Large intestine (tissue), 3 donors: ENCODE measurements around the gene PTPN4. TPM values are rescaled to one million over a fixed set of nuclear protein-coding genes. Genes with fewer than 3 reads are reported as not detected.
"Not testable (repeated sequence)": the region's sequence is repeated elsewhere in the genome, so short reads cannot be mapped to it uniquely, and the experiment has no call there.

Experiments
- DNase-seq, 2 donors: peaks; one replicate each; pipeline versions ENCODE4 v3.0.0 to v3.0.0-alpha.2; 2013
- H3K27ac ChIP-seq: one replicate; pipeline ENCODE4 v1.5.1; 2013; ENCODE audit warnings: low read length
- H3K27me3 ChIP-seq: 2 replicates; pipeline ENCODE4 v1.6.1; 2013; ENCODE audit warnings: low read length; ENCODE audit not compliant: control insufficient read depth, insufficient read depth
- H3K36me3 ChIP-seq: 2 replicates; pipeline ENCODE4 v1.6.1; 2013; ENCODE audit warnings: low read length; ENCODE audit not compliant: control insufficient read depth, insufficient read depth
- H3K4me1 ChIP-seq: one replicate; pipeline ENCODE4 v1.6.1; 2013; ENCODE audit warnings: low read length; ENCODE audit not compliant: control insufficient read depth, insufficient read depth
- H3K4me3 ChIP-seq: one replicate; pipeline ENCODE4 v1.5.1; 2013; ENCODE audit warnings: low read length
- H3K9me3 ChIP-seq: one replicate; pipeline ENCODE4 v1.6.1; 2013; ENCODE audit warnings: mild to moderate bottlenecking, low read depth, low read length, moderate library complexity; ENCODE audit not compliant: control insufficient read depth
- WGBS: methylation state at CpG from one replicate; pipeline ENCODE4 v1.1.5; 2013; ENCODE audit warnings: low lambda C conversion rate; ENCODE audit not compliant: insufficient coverage; 5-methylcytosine and 5-hydroxymethylcytosine counted together
- polyA plus RNA-seq: library from polyadenylated mRNA; unstranded; fragments of 120-200 nt; gene quantifications from one replicate; pipeline ENCODE4 v1.2.1, GENCODE V29; 2013

Gene PTPN4
- polyA plus RNA-seq, 1 donor, result 13.3 TPM

DNA sequence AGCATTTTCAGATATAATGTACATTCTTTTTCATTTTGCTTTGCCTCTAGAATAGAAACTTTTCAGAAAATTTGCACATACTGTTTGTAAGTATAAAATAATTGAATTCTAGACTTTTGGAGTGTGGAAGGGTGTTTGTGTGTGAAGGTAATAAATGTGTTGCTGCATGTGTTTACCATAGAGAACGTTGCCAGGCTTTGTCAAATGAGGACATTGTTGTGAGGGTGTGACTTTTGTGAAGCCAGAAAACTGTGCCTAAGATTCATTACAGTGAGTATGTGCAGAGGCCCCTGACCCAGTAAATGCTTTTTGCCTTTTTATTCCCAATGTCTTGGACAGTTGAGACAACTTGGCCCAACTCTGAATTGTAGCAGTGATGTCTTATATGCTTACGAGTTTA is 222.8 kb downstream of the PTPN4 start:
- H3K4me3 ChIP-seq, result no peak overlapping the region
- H3K4me1 ChIP-seq, result no peaks in the 10 kb centered on the region
- DNase-seq, result peak in 1 of 2 donors; percentile 3
- no CpG with 5 or more reads among the region's 2 CpGs for WGBS
- no peak overlapping the region for H3K27ac ChIP-seq
- no peaks in the 10 kb centered on the region for H3K27me3 ChIP-seq
- H3K36me3 ChIP-seq, result peaks cover 2% of the 10 kb centered on the region
- H3K9me3 ChIP-seq, result no peaks in the 10 kb centered on the region

DNA sequence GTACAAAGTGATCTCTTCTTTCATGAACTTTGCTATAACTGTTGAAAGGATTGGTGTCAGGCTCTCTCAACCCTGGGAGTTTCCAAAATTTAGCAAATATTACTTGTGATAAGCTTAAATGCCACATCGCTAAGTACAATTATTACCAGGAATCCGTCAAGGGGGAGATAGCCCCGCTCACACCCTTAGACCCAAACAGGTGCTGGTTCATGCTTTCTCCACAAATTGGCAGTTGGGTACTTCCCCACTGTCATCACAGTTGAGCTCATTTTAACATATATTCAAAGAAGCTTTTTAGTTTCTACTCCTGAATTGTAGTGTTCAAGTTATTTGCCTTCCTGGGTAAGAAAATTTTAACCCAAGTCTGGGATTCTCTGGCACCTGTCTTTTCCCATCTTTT is 223.4 kb downstream of the PTPN4 start:
- no peaks in the 10 kb centered on the region for H3K27me3 ChIP-seq
- DNase-seq, result peak in 1 of 2 donors; percentile 4
- no peaks in the 10 kb centered on the region for H3K9me3 ChIP-seq
- no peaks in the 10 kb centered on the region for H3K4me1 ChIP-seq
- H3K27ac ChIP-seq, result no peak overlapping the region
- no peaks in the 10 kb centered on the region for H3K36me3 ChIP-seq
- WGBS, result no CpG with 5 or more reads among the region's 3 CpGs
- no peak overlapping the region for H3K4me3 ChIP-seq

DNA sequence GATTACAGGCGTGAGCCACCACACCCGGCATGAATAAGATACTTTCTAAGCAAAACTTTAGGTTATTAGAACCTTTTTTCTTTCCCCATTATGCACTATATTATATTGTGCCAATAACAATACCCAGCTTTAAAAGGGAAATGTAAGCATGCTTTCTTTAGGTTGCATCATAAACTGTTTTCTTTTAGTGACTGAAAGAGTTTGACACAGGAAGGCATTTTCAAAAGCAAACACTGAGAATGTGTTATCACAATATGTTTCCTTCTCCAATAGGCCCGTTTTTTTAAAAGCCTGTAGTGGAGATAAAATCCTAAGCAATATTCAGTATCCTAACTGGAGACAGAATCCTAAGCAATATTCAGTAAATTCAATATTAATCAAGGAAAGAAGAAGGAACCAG is 236.4 kb downstream of the PTPN4 start:
- Histone ChIP-seq H3K4me1 (no peaks in the 10 kb centered on the region), H3K36me3 (no peaks in the 10 kb centered on the region), H3K27me3 (no peaks in the 10 kb centered on the region), H3K4me3 (no peak overlapping the region), H3K9me3 (peaks cover 3% of the 10 kb centered on the region), H3K27ac (no peak overlapping the region)
- no peak for DNase-seq
- 50% methylated on average over 1 of the region's 3 CpGs for WGBS

DNA sequence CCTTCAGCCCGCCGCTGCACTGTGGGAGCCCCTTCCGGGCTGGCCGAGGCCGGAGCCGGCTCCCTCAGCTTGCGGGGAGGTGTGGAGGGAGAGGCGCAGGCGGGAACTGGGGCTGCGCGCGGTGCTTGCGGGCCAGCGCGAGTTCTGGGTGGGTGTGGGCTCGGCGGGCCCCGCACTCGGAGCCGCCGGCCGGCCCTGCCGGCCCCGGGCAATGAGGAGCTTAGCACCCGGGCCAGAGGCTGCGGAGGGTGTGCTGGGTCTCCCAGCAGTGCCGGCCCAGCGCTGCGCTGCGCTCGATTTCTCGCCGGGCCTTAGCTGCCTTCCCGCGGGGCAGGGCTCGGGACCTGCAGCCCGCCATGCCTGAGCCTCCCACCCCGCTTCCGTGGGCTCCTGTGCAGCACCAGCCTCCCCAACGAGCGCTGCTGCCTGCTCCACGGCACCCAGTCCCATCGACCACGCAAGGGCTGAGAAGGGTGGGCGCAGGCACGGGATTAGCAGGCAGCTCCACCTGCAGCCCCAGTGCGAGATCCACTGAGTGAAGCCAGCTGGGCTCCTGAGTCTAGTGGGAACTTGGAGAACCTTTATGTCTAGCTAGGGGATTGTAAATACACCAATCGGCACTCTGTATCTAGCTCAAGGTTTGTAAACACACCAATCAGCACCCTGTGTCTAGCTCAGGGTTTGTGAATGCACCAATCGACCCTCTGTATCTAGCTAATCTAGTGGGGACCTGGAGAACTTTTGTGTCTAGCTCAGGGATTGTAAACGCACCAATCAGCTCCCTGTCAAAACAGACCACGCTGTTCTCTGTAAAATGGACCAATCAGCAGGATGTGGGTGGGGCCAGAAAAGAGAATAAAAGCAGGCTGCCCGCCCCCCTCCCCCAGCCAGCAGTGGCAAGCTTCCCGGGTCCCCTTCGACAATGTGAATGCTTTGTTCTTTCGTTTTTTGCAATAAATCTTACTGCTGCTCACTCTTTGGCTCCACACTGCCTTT is 237.5 kb downstream of the PTPN4 start:
- no CpG with 5 or more reads among the region's 55 CpGs for WGBS
- H3K4me1 ChIP-seq, H3K36me3 ChIP-seq, H3K27me3 ChIP-seq, H3K9me3 ChIP-seq, DNase-seq, H3K4me3 ChIP-seq, H3K27ac ChIP-seq: not testable (repeated sequence)

DNA sequence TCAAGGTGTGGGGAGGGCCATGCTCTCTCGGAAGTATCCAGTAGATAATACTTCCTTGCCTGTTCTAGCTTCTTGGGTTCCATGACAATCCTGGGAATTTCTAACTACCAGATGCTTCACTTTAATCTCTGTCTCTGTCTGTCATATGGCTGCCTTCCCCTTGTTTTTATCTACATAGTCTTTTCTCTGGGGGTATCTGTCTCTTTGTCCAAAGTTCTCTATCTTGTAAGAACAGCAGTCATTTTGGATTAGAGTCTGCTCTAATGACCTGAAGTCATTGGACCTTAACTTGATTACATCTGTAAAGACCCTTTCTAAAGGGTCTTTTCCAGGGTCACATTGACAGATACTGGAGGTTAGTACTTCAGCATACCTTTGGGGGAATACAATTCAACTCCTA is 241.7 kb downstream of the PTPN4 start:
- no peak overlapping the region for H3K27ac ChIP-seq
- H3K4me1 ChIP-seq, result no peaks in the 10 kb centered on the region
- H3K4me3 ChIP-seq, result no peak overlapping the region
- DNase-seq, result no peak
- no CpG with 5 or more reads among the region's 1 CpG for WGBS
- no peaks in the 10 kb centered on the region for H3K27me3 ChIP-seq
- H3K9me3 ChIP-seq, result peaks cover 3% of the 10 kb centered on the region
- no peaks in the 10 kb centered on the region for H3K36me3 ChIP-seq

DNA sequence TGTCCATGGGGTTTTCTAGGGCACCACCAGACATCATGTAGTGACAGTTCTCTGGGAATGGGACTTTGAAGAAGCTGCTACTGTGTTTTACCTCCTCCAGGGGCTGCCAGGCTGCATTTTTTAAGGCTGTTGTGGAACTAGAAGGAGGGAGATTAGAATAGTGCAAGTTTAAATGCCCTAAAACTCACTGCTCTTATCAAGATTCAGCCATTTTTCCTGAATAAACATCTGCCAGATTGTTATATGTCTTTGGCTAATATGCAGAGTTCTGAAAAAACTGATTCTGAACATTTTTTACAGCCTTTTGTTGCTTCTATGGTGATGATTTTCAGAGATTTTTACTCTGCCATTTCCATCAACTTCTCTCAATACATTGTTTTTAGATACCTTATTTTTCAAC is 244.5 kb downstream of the PTPN4 start:
- Histone ChIP-seq H3K27ac (no peak overlapping the region), H3K4me1 (no peaks in the 10 kb centered on the region), H3K36me3 (no peaks in the 10 kb centered on the region), H3K4me3 (no peak overlapping the region), H3K9me3 (no peaks in the 10 kb centered on the region), H3K27me3 (no peaks in the 10 kb centered on the region)
- no peak for DNase-seq

DNA sequence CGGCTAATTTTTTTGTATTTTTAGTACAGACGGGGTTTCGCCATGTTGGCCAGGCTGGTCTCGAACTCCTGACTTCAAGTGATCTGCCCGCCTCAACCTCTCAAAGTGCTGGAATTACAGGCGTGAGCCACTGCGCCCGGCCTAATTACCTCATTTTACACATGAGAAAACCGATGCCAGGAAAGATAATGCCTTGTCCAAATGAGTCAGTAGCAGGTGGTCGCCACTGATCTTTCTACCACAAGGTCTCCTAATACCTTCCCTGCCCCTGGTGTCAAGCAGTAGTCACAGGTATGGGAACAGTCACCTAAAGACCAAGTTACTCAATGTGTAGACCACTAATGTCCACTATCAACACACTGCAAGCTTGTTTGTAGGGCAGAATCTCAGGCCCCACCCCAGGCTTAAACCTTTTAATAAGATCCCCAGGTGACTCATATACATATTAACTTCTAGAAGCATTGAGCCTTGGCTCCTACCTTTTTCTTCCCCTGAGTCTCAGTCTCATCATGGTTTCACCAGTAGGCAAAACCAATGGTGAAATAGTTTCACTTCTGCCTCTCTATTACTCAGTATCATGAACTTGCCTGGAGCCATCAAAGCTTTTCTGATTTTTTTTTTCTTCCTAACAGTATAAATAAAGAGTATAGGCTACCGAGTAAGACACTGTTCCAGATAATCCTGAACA is 246.3 kb downstream of the PTPN4 start:
- 60% methylated on average over 1 of the region's 11 CpGs for WGBS
- DNase-seq, result no peak
- Histone ChIP-seq H3K27me3 (no peaks in the 10 kb centered on the region), H3K36me3 (no peaks in the 10 kb centered on the region), H3K4me1 (no peaks in the 10 kb centered on the region), H3K27ac (no peak overlapping the region), H3K9me3 (no peaks in the 10 kb centered on the region), H3K4me3 (no peak overlapping the region)

DNA sequence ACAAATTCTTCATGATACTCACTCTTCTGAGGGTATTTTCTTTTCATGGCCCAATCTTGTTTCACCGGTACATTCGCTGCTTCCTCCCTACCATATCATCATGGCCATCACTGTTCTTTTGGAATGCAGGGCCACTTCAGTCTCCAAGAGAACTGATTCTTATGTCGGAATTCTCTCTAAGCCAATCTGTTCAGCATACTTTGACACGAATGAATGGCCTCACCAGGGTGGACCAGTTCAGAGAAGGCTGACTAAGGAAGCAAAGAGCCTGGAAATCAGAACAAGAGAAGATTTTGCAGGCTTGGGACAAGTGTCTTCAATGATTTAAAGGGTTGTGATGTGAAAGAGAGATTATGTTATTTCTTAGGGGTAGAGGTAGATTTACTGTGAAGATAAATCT is 248.1 kb downstream of the PTPN4 start:
- Histone ChIP-seq H3K27me3 (no peaks in the 10 kb centered on the region), H3K27ac (no peak overlapping the region), H3K4me1 (no peaks in the 10 kb centered on the region), H3K36me3 (no peaks in the 10 kb centered on the region), H3K4me3 (no peak overlapping the region), H3K9me3 (no peaks in the 10 kb centered on the region)
- WGBS, result 100% methylated on average over 1 of the region's 4 CpGs
- no peak for DNase-seq

DNA sequence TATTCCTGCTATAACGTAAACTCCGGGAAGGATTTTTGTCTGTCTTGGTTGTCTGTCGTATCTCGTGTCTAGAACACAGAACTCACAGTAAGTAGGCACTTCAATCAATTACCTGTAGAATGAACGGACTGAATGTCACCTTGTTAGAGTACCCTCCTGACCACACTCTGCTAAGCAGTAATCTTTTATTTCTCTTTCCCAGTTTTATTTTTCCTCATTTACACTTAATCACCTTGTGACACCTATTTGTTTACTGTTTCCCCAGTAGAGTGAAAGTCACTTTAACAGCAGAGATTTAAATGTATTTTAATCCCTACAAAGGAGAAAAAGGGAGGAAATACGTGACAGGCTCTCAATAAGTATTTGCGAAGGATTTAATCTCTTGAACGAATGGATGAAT is 252.6 kb downstream of the PTPN4 start:
- Histone ChIP-seq H3K9me3 (no peaks in the 10 kb centered on the region), H3K4me3 (peak overlapping the region; percentile 84), H3K27ac (peak overlapping the region; percentile 98), H3K36me3 (no peaks in the 10 kb centered on the region), H3K27me3 (no peaks in the 10 kb centered on the region), H3K4me1 (no peaks in the 10 kb centered on the region)
- no peak for DNase-seq
- 80% methylated on average over 1 of the region's 8 CpGs for WGBS

DNA sequence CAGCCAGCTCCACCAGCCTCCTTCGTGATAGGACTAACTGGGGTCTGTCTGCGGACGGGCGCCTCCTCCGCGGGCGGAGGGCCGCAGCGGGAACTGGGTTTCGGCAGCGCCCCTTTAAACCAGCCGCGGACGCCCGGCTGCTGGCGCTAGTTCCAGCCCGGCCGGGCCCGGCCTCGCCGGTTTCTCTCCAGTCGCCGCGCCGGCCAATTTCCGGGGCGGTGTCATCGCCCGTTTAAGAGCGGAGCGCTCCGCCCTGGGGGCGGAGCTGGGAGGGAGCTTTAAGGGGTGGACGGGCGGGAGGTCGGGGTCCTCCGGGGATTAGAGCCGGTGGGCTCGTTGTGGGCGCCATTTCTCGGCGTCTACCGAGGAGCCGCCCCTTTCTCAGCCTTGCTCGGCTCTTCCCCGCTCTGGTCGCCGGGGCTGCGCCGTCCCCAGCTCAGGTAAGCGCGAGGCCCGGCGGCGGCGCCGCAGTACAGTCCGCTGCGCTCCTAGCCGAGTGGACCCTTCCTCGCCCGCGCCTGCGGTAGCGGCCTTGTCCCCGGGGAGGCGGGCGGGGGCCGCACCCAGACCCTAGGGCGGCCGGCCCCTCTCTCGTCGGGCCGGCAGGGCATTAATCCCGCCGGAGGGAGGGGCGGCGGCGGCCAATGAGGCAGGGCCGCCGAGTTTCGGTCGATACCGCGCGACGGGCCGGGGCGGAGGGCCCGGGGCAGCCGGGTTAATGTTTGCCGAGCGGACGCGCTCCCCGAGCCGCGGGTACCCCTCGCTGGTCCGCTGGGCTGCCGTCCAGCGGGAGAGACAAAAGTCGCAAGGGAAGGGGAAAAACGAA is 253.3 kb downstream of the PTPN4 start, which contains the start of gene EPB41L5:
Gene EPB41L5 (plus strand): TSS at position 307 of the 826 bp plus-strand sequence. CDS start 6,008 bp downstream, outside the sequence.
- H3K4me1 ChIP-seq, result no peaks in the 10 kb centered on the region
- no peaks in the 10 kb centered on the region for H3K36me3 ChIP-seq
- peak; percentile 91 to 98 for DNase-seq
- no CpG with 5 or more reads among the region's 104 CpGs for WGBS
- H3K27me3 ChIP-seq, result no peaks in the 10 kb centered on the region
- peak within 1 kb of the TSS; percentile 98 for H3K27ac ChIP-seq
- no peaks in the 10 kb centered on the region for H3K9me3 ChIP-seq
- H3K4me3 ChIP-seq, result peak within 1 kb of the TSS; percentile 84
